BJ (cell line): ENCODE data around the gene SFXN5. TPM values are rescaled to one million over a fixed set of nuclear protein-coding genes. Genes with fewer than 3 reads are reported as not detected.

Experiments
- CTCF ChIA-PET: fragments of 350-600 bp; formaldehyde crosslinking; extraction: SDS; loops from one replicate; lab custom pipeline; 2021; ENCODE audit warnings: antibody characterized with exemption, inconsistent platforms; lab: Yijun Ruan, JAX
- POLR2A ChIA-PET: fragments of 300-600 bp; sonication (Branson Sonifier 250); formaldehyde crosslinking; extraction: SDS; loops from one replicate; lab custom pipeline; 2021; ENCODE audit warnings: antibody characterized with exemption; lab: Charles Lee
- DNase-seq: peaks from one replicate; pipeline ENCODE4 v3.0.0-alpha.2; 2011; ENCODE audit warnings: low read depth
- H3K27me3 ChIP-seq: 2 replicates; pipeline ENCODE4 v1.6.0; 2011; ENCODE audit warnings: low read length; ENCODE audit not compliant: control insufficient read depth, insufficient read depth
- H3K36me3 ChIP-seq: 2 replicates; pipeline ENCODE4 v1.5.1; 2011; ENCODE audit warnings: low read length; ENCODE audit not compliant: control insufficient read depth, insufficient read depth
- H3K4me3 ChIP-seq: 2 replicates; pipeline ENCODE4 v1.5.1; 2011; ENCODE audit warnings: low read depth, mild to moderate bottlenecking, control low read depth, low read length
- CTCF ChIP-seq: IDR thresholded peaks from 2 replicates; pipeline ENCODE4 v1.5.1; 2011; ENCODE audit warnings: low read depth, mild to moderate bottlenecking, control low read depth, inconsistent platforms, low read length, moderate library complexity; ENCODE audit not compliant: insufficient read depth
- polyA plus RNA-seq: library from polyadenylated mRNA; depleted of rRNA; stranded (reverse); fragments of >200 nt; gene quantifications from 2 replicates; pipeline ENCODE4 v1.2.3, GENCODE V29; 2011

SFXN5 gene
- polyA plus RNA-seq, 1 experiment = 11.5 TPM

GRCh38 chr2:72985891-72986683 is 85.4 kb downstream of the SFXN5 start:
- no peak for DNase-seq
- no peak overlapping the region for H3K4me3 ChIP-seq
- TF ChIP-seq CTCF = no peak
- ChIA-PET CTCF (interaction anchor here (0.9 to 2.3 kb wide), 5 partner anchors 11 to 191 kb away, joined by 3 to 11 read pairs (median 8); no protein-coding TSS in a partner anchor), POLR2A (no interaction called here)
- H3K36me3 ChIP-seq = no peaks in the 10 kb centered on the region; the same call in 1 of the 2 replicates
- H3K27me3 ChIP-seq = no peaks in the 10 kb centered on the region

- no peak for DNase-seq
- Histone ChIP-seq H3K4me3 (no peak overlapping the region), H3K27me3 (no peaks in the 10 kb centered on the region), H3K36me3 (no peaks in the 10 kb centered on the region; the same call in 1 of the 2 replicates)
- ChIA-PET CTCF (interaction anchor here (1.0 to 2.5 kb wide), 4 partner anchors 8 to 179 kb away, joined by 3 to 20 read pairs (median 6); no protein-coding TSS in a partner anchor), POLR2A (no interaction called here)
- TF ChIP-seq CTCF = no peak
Observed at GRCh38 chr2:72985136-72985535, 86.4 kb downstream of the SFXN5 start.

- TF ChIP-seq CTCF = no peak
- H3K36me3 ChIP-seq = no peaks in the 10 kb centered on the region; the same call in 1 of the 2 replicates
- no peak overlapping the region for H3K4me3 ChIP-seq
- POLR2A ChIA-PET = no interaction called here
- no peak for DNase-seq
- CTCF ChIA-PET = interaction anchor here (1.0 to 2.5 kb wide), 5 partner anchors 8 to 180 kb away, joined by 3 to 20 read pairs (median 4); no protein-coding TSS in a partner anchor
- no peaks in the 10 kb centered on the region for H3K27me3 ChIP-seq
Observed at GRCh38 chr2:72984172-72984671, 87.3 kb downstream of the SFXN5 start.

- ChIA-PET CTCF (interaction anchor here (0.6 to 2.5 kb wide), 5 partner anchors 8 to 90 kb away, joined by 3 to 20 read pairs (median 4); no protein-coding TSS in a partner anchor), POLR2A (no interaction called here)
- H3K4me3 ChIP-seq = no peak overlapping the region
- DNase-seq = no peak
- no peaks in the 10 kb centered on the region for H3K27me3 ChIP-seq
- H3K36me3 ChIP-seq = no peaks in the 10 kb centered on the region; the same call in 1 of the 2 replicates
- TF ChIP-seq CTCF = no peak
Observed at GRCh38 chr2:72983500-72984161, 87.9 kb downstream of the SFXN5 start.
